GM21367 (cell line): ENCODE results near the gene MTM1.
A peak's percentile ranks its signal among the peaks of the same experiment; 100 is the strongest.

Experiments used
- ATAC-seq: cut with Tn5 transposase; IDR thresholded peaks from one replicate; pipeline ENCODE4 v1.9.1; 2021; ENCODE audit not compliant: unreplicated experiment

MTM1 gene

DNA sequence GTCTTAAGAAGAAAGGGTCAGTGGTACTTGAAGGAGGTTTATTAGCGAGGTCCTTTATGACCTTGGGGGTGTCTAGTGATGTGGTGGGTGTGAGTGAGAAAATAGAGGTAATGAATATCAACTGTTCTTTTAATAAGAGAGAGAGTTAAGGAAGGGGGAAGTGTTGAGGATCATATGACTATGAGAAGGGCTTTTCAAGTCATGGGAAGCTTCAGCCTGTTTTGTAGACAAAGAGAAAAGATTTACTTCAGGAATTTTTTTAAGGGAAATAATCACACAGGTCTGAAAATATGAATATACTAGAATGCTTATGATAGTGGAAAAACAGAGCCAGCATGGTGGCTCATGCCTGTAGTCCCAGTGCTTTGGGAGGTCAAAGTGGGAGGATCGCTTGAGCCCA, 83.5 kb downstream of the MTM1 start:
- no peak for ATAC-seq

DNA sequence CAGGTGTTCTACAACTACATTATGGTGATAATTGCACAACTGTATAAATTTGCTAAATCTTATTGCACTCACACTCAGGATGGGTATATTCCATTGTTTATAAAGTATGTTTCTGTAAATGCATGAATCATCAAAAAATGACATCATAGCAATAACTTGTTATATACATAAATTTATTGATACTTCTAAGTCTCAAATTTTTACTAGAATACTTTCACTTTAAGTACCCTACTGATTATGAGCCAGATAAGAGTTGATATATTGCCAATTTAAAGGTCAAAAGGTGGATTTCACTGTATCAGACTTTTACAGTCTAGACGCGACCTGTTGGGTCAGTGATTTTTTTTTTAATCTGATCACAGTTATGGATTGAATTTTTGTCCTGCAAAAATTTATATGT, 87.4 kb downstream of the MTM1 start:
- no peak for ATAC-seq

DNA sequence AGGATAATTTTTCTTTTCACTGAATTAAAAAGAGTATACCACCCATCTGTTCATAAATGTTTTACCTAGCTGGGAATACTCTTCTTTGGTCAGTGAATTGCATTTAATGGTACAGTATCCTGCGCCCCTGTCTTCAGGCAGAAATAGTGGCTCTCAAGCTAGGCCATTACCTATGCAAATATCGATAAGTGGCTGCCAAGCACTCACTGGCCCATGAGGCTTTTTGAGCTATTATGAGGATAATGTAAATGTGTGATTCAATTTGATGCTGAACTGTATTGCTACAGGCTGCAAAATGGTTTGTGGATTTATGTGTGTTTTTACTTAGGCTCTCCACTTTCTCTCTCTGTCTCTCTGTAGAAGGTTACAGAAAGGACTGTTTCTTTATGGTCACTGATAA, 94.7 kb downstream of the MTM1 start:
- ATAC-seq: no peak

DNA sequence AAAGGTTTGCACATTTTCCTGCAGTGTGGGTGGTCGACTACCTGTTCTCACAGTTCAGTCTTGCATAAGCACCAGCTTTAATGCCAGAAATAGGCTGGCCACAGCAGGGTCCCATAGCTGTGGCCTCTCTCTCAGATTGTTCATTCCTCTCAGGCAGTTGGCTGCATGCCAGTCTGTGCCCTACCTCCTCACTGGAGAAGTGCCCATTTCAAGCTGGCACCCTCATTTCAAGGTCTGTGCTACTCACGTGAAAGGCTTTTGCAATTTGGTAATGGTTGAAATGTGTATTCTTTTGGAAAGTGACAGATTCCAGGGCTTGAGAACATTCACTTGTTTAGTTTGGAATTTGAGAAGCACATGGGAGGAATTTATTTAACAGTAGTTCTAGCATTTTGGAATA, 95.9 kb downstream of the MTM1 start:
- no peak for ATAC-seq

DNA sequence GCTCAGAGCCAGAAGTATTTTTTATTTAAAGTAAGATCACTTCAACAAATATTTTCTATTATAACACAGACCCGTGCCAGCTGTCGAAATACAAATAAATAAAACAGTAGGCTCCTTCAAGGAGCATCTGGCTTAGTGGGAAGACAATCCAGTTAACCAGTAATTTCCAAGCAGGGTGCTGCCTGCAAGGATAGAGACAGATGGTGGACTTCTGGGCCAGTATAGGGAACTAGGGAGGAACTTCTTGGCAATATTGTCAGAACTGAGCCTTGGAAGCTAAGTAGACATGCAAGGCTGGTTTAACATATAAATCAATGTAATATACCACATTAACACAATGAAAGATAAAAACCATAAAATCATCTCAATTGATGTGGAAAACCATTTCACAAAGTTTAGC, 107.8 kb downstream of the MTM1 start:
- no peak for ATAC-seq

DNA sequence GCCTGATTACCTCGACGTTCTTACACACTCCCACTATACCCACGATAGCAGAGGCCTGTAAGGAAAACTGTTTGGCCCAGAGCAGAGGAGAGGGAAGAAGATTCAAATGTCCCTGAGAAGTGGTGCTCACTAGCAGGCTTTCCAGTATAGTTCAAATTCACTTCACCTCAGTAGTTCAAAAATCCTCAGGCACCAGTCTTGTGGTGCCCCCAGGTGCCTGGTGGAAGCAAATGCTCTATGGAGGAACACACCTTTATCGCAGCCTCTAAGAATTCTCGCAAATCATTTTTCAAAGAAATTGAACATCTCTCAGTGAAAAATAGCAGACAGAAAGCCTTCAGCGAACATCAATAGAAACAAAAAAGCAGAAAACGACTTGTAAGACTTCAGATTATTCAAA, 112.6 kb downstream of the MTM1 start:
- no peak for ATAC-seq

DNA sequence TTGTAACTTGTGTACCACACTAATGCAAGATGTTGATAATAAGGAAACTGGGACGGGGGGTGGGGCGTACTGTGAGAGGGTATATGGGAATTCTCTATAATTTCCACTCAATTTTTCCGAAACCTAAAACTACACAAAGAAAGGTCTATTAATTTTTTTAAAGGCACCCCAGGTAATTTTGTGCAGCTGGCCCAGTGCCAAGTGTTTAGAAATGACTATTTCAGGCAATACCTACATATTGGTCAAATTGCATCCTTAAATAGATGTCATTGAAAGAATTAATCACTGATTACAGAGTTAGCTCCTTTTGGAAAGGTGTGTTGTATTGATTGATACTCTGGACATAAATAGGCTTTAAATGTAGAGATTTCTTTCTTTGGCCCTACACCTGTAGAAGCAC, 114.7 kb downstream of the MTM1 start:
- no peak for ATAC-seq

DNA sequence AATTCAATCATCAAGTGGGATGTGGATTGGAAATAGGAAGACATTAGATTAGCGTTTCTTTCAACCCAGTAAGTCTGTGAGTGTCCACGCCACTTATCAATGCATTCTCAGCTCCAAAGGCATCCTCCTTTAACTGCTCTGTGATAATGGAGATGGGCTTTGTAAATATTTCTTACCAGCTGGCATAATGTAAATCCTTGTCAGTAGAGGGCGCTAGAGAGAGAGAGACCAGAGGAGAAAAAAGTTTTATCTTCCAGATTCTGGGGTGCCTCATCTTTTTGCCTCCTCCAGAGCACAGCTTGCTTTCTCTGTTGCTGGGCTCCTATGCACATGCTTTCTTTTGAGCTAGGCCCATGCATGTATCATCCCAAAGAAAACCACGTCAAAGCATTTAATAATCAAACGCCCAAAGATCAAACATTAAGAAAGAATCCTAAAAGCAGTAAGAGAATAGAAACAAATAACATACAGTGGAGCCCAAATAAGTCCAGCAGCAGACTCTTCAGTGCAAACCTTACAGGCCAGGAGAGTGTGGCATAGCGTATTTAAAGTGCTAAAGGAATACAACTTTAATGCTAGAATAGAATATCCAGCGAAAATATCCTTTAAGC, 115.2 kb downstream of the MTM1 start:
- no peak for ATAC-seq

DNA sequence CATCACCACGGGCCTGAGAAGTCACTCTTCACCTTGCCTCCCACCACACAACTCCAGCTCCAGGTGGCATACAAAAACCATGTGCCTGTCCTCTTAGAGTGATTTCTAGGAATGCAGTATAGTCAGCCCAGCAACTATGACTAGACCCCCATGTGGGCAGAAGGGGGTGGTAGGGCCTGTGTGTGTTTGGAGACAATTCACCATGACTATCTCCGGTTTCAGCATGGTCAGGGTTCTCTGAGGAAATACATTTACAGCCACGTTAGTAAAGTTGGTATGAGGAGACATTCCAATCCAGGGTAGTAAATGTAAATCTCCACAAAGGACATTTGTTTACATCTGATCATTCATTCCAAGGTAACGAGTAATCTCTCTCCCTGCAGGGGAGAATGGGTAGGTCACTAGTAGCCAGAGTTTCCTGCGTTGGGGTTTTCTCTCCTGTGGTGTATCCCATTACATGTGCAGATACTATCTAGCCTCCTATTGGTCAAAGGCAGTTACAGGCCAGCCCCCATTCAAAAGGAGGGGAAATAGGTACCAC, 120.6 kb downstream of the MTM1 start:
- ATAC-seq: no peak

DNA sequence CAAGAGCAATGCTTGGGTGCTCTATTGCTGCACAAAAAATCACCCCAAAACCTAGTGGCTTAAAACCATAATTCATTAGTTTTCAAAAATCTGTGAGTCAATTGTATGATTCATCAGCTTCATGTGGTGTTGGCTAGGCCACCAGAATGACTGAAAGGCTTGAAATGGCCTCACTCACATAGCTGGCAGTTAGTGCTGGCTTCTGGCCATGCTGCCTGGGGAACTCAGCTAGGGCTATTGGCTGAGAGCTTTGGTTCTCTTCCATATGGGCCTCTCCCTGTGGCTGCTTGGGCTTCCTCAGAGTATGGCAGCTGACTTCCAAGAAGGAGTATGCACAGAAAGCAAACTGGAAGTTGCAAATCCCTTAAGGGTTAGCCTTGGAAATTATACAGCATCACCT, 121.7 kb downstream of the MTM1 start:
- ATAC-seq: no peak

DNA sequence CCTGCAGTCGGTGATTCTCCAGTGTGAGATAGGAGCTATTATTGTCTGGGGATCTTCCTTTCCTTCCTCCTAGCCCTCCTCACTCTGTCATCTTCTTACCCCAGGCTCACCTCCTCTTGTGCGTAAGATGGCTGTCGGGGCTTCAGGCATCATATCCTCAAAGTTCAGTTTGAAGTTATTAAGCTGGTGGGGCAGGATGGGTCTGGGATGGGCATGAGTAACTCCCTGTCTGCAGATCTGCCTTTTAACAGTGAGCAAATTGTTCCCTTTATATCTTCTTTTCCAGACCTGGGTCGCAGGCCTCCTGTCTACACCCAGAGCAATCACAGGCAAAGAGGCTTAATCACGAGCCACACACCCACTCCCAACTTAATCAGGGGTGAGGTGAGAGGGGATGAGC, 123.9 kb downstream of the MTM1 start:
- ATAC-seq: no peak

DNA sequence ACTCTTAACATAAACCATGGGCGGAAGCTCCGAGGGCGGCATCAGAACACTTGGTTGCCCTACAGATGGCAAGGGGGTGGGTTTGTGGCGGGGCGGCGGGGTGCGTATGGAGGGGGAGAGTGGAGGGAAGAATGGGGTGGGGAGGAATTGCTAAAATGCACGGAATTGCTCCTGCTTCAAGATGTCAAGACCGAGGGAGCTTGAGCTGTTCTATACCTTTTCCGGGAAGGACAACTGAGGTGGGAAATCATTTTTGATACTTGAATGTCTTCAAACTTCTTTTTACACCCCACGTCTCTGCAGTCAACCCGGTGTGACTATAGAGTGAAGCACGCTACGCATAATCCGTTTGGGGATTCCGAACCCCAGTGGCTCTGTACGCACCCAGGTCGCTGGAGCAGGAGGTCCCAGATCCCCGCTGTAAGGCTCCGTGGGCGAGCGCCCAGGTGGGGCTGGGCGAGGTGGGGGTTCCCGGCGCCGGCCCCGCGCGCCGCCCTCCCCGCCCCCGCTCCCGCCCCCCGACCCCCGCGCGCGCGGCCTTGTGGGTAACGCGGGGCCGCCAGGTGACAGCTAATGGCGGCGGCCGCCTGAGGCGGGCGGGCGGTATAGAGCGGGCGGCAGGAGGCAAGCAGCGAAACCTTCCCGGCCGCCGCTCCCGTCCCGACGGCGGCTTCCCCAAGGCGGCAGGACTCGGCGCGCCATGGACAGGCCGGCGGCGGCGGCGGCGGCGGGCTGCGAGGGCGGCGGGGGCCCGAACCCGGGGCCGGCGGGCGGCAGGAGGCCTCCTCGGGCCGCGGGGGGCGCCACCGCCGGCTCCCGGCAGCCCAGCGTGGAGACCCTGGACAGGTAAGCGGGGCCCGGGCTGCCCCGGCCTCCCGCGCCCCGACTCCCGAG, 124.7 kb downstream of the MTM1 start, which contains the start of gene MTMR1:
MTMR1 (plus strand) TSS at position 566 of the 894 bp plus-strand sequence; CDS start at position 701, 135 bp downstream.
- ATAC-seq: peak; percentile 32

DNA sequence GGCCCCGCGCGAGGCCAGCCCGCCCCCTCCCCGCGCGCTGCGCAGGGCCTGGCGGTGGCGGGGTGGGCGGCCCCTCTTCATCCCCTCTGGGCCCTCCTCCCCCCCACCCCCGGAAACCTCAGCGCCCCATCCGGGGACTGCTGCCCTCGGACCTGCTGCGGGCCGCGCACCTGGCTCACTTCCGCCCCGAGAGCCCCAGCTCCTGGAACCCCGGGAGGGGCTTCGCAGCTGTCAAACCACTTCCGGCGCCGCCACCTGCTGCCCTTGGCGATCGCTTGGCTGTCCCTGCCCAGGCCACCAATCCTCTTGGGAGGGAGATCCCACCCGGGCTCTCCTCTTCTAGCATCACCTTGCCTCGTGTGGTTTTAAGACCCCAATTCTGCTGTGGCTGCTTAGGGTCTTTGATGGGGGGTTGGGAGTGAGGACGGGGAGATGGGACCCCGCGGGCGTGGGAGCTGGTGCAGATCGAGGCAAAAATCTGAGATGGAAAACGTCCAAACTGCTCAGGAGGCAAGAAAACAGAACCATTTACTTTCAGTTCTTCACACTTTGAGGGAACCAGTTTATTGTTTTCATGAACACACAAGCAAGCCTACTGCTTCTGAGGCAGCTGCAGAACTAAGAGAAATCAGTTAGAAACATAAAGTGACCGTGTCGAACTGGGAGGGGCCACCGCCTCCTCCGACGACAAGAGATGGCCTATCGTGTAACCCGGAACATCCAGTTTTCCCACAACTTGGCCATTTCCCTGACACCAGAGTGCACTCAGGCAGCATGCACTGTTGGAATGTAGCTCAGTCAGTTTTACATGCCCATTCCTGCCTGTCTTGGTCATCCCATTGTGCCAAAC, 125.5 kb downstream of the MTM1 start:
- peak; percentile 64 for ATAC-seq

DNA sequence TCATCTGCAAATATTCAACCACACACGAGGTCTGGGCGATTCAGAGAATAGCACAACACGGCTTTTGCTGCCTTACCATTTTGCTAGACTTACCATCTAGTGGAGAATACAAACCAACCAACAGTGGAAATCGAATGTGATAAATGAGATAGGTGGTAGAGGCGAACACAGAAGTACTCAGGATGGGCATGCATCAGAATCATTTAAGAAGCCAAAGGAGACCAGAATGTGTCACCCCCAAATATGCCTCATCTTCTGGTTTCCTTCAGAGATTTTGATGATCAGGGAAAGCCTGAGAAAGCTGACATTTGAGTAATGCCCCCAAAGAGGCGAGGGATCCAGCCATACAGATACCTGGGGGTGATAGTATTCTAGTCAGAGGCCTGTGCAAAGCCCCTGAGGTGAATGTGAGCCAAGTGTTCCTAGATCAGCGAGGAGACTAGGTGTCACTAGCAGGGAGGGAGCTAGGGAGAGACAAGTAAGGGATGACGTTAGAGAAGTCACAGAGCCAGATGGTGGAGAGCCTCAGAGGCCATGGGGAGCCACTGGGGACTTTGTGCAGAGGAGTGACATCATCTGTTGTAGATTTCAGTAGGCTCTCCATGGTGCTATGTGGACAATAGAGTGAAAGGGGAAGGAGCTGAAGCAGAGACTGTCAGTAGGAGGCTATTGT, 126.5 kb downstream of the MTM1 start:
- no peak for ATAC-seq

DNA sequence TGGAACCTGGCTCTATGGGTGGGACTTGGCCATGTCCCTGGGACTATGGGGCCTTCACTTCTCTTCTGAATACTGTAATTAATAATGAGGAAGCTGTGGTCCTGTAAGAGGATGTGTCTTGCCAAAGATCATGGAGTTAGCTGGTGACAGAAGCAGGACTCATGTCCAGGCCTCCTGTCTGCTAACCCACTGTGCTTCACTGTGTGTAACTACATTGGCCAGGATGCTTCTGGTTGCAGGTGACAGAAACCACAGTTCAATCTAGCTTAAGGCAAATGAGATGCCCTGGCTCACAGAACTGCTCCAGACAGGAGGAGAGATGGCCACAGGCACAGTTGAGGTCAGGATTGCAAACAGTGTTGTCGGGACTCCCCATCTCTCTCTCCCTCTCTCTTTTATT, 127.9 kb downstream of the MTM1 start:
- no peak for ATAC-seq

DNA sequence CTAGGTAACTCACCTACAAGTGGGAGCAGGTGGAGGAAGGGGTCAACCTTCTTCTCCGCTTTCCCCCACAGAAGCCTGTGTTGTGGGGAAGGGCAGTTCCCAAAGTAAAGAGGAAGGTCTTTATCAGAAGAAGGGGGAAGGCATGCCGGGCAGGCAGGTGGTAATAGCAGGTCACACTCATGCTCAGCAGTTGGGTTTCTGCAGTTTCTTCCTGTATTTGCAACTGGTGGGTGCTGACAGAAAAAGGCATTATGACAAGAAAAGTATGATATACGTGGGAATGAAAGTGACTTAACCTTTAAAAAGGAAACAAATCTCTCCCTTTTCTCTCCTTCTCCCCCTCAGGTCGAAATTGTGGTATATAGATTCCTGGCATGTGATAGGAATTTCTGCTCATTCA, 128.4 kb downstream of the MTM1 start:
- ATAC-seq: no peak

DNA sequence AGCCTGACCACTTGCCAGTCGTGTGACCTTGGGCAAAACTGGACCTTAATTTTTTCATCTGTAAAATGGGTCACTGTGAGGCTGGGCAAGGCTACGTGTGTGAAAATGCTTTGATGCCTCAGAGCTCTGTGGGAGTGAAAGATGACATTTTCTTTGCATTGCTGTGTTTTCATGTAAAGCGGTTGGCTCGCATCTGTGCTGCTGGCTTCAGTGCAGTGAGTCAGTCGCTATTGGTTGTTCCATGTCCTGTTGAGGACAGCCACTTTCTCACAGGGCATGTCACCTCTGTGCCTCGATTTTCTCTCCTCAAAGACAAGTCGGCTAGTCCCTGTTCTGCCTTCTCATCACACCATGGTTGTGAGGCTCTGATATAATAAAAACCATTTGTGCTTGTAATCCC, 129.2 kb downstream of the MTM1 start:
- ATAC-seq: no peak

DNA sequence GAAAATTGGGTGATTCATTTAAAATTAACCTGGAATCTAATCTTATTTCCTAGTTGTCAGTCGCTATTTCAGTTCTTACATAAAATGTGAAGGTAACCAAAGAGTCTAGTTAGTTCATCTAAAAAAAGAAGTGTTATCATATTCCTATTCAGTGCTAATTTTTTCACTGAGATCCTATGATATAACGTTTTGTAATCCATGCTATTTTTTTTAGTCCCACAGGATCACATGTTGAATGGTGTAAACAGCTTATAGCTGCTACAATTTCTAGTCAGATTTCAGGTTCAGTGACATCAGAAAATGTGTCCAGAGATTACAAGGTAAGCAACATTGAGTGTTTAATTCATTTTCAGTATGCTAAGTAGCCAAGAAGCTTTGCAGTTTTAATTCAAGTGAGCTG, 130.6 kb downstream of the MTM1 start:
- ATAC-seq: no peak

DNA sequence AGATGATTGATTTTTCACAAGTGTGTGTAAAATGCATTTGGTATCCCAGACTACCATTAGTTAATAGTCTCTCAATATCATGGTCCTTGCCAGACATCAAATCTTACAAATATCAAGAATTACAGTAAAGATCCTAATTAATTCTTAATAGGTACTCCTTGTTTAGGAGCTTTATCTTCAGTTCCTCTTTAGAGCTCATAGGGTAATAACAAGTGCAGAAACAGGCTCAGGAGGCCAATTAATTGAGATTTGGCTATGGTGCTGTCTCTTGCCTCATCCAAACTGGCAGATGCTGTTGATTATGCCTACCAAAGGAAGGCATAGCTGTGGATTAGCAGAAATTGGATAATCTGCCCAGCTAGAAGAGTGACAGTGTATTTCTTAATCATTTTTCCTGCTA, 131.7 kb downstream of the MTM1 start:
- ATAC-seq: peak; percentile 24

DNA sequence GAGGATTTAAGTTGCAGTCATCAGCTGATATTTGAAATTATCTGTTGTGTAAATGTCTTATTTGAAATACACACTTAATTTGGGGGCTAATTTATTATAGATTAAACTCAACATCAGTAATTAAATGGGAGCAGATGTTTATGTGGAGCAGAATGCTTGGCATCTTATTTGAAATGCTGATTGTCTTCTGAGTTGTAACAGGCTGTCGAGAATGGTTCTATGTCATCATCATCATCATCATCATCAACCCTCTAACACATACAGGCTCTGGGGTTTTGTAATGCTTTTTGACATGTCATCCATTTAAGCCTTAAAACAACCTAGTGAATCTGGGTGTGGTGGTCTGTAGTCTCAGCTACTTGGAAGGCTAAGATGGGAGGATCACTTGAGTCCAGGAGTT, 133.0 kb downstream of the MTM1 start:
- ATAC-seq: no peak
